ENCODE results near the gene SF3B3. TPM values are rescaled to one million over a fixed set of nuclear protein-coding genes. Genes with fewer than 3 reads are reported as not detected.
"Not testable (repeated sequence)": the region's sequence is repeated elsewhere in the genome, so short reads cannot be mapped to it uniquely, and the experiment has no call there.

SF3B3 gene
- total RNA-seq, 1 donor from 2014 or later: 103 TPM

GRCh38 chr16:70611785-70612303 is 88.2 kb downstream of the SF3B3 start:
- no peaks in the 10 kb centered on the region for H3K27me3 ChIP-seq (ENCODE audit: control insufficient read depth, insufficient read depth, low read length)
- no peaks in the 10 kb centered on the region for H3K36me3 ChIP-seq (ENCODE audit: control insufficient read depth, insufficient read depth, low read length)
- DNase-seq (ENCODE audit: low read depth): no peak
- no peak for TF ChIP-seq CTCF (IDR thresholded peaks at IDR 0.05; ENCODE audit: insufficient read depth, low read length, poor library complexity, severe bottlenecking)
- no peak overlapping the region for H3K4me3 ChIP-seq (ENCODE audit: low read depth, low read length)

GRCh38 chr16:70612931-70613330 is 89.3 kb downstream of the SF3B3 start:
- Histone ChIP-seq H3K36me3 (ENCODE audit: control insufficient read depth, insufficient read depth, low read length) (no peaks in the 10 kb centered on the region), H3K4me3 (ENCODE audit: low read depth, low read length) (no peak overlapping the region), H3K27me3 (ENCODE audit: control insufficient read depth, insufficient read depth, low read length) (no peaks in the 10 kb centered on the region)
- no peak for DNase-seq (ENCODE audit: low read depth)
- no peak for TF ChIP-seq CTCF (IDR thresholded peaks at IDR 0.05; ENCODE audit: insufficient read depth, low read length, poor library complexity, severe bottlenecking)

GRCh38 chr16:70614208-70614951 is 90.8 kb downstream of the SF3B3 start:
- H3K4me3 ChIP-seq (ENCODE audit: low read depth, low read length): no peak overlapping the region
- no peak for TF ChIP-seq CTCF (IDR thresholded peaks at IDR 0.05; ENCODE audit: insufficient read depth, low read length, poor library complexity, severe bottlenecking)

GRCh38 chr16:70615945-70616344 is 92.3 kb downstream of the SF3B3 start:
- no peak for TF ChIP-seq CTCF (IDR thresholded peaks at IDR 0.05; ENCODE audit: insufficient read depth, low read length, poor library complexity, severe bottlenecking)
- Histone ChIP-seq H3K27me3 (ENCODE audit: control insufficient read depth, insufficient read depth, low read length) (no peaks in the 10 kb centered on the region), H3K36me3 (ENCODE audit: control insufficient read depth, insufficient read depth, low read length) (no peaks in the 10 kb centered on the region), H3K4me3 (ENCODE audit: low read depth, low read length) (no peak overlapping the region)
- no peak for DNase-seq (ENCODE audit: low read depth)

More at GRCh38 chr16:70614208-70614951, 90.8 kb downstream of the SF3B3 start:
- Histone ChIP-seq H3K27me3 (ENCODE audit: control insufficient read depth, insufficient read depth, low read length) (no peaks in the 10 kb centered on the region), H3K36me3 (ENCODE audit: control insufficient read depth, insufficient read depth, low read length) (no peaks in the 10 kb centered on the region)
- no peak for DNase-seq (ENCODE audit: low read depth)

GRCh38 chr16:70621864-70622263 is 98.2 kb downstream of the SF3B3 start:
- not testable (repeated sequence) for DNase-seq (ENCODE audit: low read depth); H3K4me3 ChIP-seq (ENCODE audit: low read depth, low read length); H3K36me3 ChIP-seq (ENCODE audit: control insufficient read depth, insufficient read depth, low read length); H3K27me3 ChIP-seq (ENCODE audit: control insufficient read depth, insufficient read depth, low read length)

Other genes with a start within 250 kb of the SF3B3 start
- 185 and 197 TPM in 2 replicates for gene AARS1, start 234.3 kb upstream of the SF3B3 start, total RNA-seq
- gene DDX19B, start 224.6 kb upstream of the SF3B3 start, total RNA-seq: 41.8 and 49.0 TPM in 2 replicates
- 41.1 and 41.3 TPM in 2 replicates for gene DDX19A, start 176.9 kb upstream of the SF3B3 start, total RNA-seq
- 22.6 and 24.9 TPM in 2 replicates for gene ST3GAL2, start 84.7 kb upstream of the SF3B3 start, total RNA-seq
- 19.9 and 23.2 TPM in 2 replicates for gene FCSK, start 69.2 kb upstream of the SF3B3 start, total RNA-seq
- 37.7 and 46.4 TPM in 2 replicates for gene COG4, start 262 bp upstream of the SF3B3 start, total RNA-seq
- gene IL34, start 122.7 kb downstream of the SF3B3 start, total RNA-seq: 0.25 and 0.82 TPM in 2 replicates
- gene MTSS2, start 162.2 kb downstream of the SF3B3 start, total RNA-seq: 19.8 and 21.6 TPM in 2 replicates